Astrocyte of the cerebellum (primary cell): ENCODE data around the gene ABCC11.

Source experiments
- DNase-seq: peaks from one replicate; pipeline ENCODE4 v3.0.0-alpha.2; 2011; ENCODE audit warnings: low read depth
- H3K4me3 ChIP-seq: 2 replicates; pipeline ENCODE4 v1.5.1; 2011; ENCODE audit warnings: mild to moderate bottlenecking, low read depth, low read length, moderate library complexity
- in situ Hi-C: cut with HindIII; loops from 2 replicates; pipeline ENCODE4 v1.10.0; 2017; ENCODE audit warnings: low sequenced_read_pairs
- TF ChIP-seq, protein P1 (sequence below): IDR thresholded peaks from 2 replicates; pipeline ENCODE4 v1.5.1; 2012; ENCODE audit warnings: low read length, low read depth, moderate library complexity, mild to moderate bottlenecking; ENCODE audit errors: missing control alignments

The ABCC11 gene

DNA sequence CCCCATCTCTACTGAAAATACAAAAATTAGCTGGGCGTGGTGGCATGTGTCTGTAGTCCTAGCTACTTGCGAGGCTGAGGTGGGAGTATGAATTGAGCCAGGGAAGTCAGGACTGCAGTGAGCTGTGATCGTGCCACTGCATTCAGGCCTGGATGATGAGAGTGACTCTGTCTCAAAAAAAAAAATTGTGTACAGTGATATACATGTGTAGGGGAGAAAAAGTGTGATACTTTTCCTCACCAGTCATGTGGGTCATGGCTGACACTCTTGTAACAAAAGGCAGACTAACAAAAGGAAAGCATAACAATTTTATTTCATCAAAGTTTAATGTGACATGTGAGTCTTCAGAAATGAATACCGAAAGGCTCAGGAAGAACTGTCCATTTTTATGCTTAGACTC lies 89.5 kb downstream of the ABCC11 start:
- DNase-seq = no peak
- in situ Hi-C loops = loop anchor here (25.0 kb wide), 1 partner anchor 1195 kb away; the partner anchor contains the start of gene DNAJA2
- H3K4me3 ChIP-seq = no peak overlapping the region
- TF ChIP-seq, protein P1, sequence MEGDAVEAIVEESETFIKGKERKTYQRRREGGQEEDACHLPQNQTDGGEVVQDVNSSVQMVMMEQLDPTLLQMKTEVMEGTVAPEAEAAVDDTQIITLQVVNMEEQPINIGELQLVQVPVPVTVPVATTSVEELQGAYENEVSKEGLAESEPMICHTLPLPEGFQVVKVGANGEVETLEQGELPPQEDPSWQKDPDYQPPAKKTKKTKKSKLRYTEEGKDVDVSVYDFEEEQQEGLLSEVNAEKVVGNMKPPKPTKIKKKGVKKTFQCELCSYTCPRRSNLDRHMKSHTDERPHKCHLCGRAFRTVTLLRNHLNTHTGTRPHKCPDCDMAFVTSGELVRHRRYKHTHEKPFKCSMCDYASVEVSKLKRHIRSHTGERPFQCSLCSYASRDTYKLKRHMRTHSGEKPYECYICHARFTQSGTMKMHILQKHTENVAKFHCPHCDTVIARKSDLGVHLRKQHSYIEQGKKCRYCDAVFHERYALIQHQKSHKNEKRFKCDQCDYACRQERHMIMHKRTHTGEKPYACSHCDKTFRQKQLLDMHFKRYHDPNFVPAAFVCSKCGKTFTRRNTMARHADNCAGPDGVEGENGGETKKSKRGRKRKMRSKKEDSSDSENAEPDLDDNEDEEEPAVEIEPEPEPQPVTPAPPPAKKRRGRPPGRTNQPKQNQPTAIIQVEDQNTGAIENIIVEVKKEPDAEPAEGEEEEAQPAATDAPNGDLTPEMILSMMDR = no peak

DNA sequence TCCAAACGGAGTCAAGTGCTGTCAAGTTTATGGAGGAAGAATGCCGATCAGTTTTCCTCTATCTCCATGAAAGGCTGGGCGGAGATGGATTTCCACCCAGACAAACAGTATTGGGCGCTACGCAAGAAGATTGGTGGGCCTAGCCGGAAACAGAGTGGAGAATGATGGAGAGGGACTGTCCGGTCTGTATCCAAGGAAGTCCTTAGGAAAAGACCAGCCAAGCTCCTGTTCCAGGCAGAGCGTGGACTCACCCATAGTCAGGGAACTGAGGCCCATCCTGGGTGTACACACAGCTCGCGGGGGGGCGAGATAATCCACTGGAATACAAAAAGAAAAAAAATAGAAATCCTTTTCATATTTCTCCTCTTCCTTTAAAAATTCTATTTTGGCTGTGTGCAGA lies 90.0 kb downstream of the ABCC11 start:
- TF ChIP-seq, protein P1 = no peak
- in situ Hi-C loops = loop anchor here (25.0 kb wide), 1 partner anchor 1195 kb away; the partner anchor contains the start of gene DNAJA2
- DNase-seq = no peak
- no peak overlapping the region for H3K4me3 ChIP-seq

DNA sequence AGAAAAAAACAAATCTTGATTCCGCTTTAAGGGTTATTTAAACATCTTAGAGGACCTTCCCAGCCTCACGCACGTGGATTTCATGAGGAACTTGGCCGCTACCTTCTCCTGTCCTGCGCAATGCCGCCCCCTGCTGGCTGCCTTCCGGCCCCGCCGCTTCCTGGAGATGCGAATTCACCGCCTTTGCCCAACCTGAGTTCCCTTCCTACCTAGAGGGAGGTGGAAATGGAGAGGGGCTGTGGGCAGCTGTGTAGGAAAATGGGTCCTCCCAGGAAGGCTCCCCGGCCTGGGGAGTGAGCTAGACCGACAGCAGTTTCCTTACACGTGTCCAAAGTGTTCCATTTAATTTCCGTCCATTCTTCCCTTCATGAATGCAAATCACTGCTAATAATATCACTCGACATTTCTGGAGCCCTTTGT lies 90.5 kb downstream of the ABCC11 start:
- no peak overlapping the region for H3K4me3 ChIP-seq
- DNase-seq = peak; percentile 68
- TF ChIP-seq, protein P1 = peak; percentile 89
- in situ Hi-C loops = loop anchor here (25.0 kb wide), 1 partner anchor 1194 kb away; the partner anchor contains the start of gene DNAJA2

DNA sequence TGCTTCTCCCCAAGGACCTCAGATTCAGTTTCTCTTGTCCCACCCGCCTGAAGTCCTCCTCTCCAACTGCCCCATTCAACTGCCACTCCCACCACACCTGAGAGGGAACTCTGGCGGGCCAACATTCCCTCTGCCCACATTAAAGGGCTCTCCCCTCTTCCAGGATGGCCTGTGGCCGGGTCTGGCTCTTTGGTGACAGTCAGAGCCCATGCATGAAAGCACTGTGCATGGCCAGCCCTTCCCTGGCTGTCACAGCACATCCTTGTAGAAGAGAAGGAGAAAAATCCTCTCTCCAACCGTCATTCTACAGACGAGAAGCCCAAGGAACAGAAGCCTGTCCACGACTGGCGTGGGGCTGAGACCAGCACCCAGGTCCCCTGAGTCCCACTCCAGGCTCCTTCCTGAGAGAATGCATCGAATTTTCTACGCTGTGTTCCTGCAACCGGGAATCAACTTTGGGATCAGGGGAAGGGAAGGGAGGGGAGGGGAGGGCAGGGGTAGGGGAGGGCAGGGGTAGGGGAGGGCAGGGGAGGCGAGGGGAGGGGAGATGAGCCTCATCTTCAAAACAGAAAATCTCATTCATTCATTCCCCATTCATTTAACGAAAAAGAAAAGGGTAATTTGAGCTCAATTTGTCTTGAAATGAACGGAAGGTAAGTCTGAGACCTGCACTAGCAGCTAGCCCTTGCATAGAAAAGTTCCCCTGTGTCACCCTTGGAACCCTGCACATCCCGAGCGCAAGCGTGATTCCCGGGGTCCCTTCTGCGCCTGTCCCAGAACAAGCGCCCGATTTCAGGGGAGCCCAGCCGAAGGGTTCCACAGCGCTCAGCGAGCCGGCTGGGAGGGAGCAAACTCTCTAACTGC lies 91.2 kb downstream of the ABCC11 start, which contains the start of gene ABCC12:
Gene ABCC12, minus strand, starts transcription at position 68 of the 864 bp plus-strand sequence. CDS start 9,569 bp downstream, outside the sequence.
- in situ Hi-C loops = loop anchor here (25.0 kb wide), 1 partner anchor 1194 kb away; the partner anchor contains the start of gene DNAJA2

DNA sequence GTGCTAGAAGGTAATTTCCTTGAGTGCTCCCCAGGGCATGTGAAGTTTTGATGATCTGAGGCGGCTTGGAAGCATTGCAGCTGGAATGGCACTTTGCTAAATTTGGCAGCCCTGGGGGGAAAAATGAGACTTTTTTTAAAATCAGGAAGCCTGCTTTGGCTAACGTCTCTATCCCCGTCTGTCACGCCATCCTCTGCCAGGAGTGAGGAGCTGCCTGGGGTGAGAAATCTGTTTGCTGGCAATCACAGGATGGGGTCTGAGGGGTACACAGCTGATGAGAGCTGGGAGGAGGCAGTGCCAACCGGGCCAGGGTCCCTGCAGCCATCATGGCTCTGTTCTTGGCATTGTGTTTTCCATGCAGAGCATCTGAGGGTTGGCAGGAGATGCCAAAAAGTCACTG lies 93.6 kb downstream of the ABCC11 start:
- no peak overlapping the region for H3K4me3 ChIP-seq
- TF ChIP-seq, protein P1 = no peak
- in situ Hi-C loops = loop anchor here (25.0 kb wide), 1 partner anchor 1191 kb away; the partner anchor contains the start of gene DNAJA2
- DNase-seq = no peak

More for the DNA sequence above, 91.2 kb downstream of the ABCC11 start, which contains the start of gene ABCC12:
- no peak for DNase-seq
- no peak within 1 kb of the TSS for H3K4me3 ChIP-seq
- TF ChIP-seq, protein P1 = no peak

DNA sequence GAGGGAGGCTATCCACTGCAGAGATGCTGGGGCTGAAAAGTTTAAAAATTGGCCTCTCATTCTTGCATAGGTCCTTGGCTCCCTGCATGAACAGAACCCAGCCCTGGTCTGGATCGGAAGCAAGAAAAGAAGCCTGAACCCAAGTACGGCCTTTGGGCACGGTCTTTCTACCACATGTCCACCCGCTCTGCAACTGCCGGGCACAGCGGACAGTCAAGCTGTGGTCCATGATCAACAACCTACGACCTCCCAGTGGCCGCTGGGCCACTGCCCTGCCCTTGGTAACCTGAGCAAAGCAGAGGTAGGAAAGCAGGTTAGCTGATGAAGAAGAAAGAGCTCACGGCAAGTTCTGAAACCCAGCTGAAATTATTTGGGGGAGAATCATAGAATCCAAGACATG lies 95.1 kb downstream of the ABCC11 start:
- no peak for DNase-seq
- in situ Hi-C loops = loop anchor here (25.0 kb wide), 1 partner anchor 1190 kb away; the partner anchor contains the start of gene DNAJA2
- TF ChIP-seq, protein P1 = no peak
- no peak overlapping the region for H3K4me3 ChIP-seq
